Measurements from ENCODE around the gene AMOT.

AMOT gene

GRCh38 chrX:112800971-112801775 lies 39.5 kb downstream of the AMOT start:
- DNase-seq = no peak

- DNase-seq = no peak
Measured at GRCh38 chrX:112799425-112799824, 41.2 kb downstream of the AMOT start.

- no peak for DNase-seq
Measured at GRCh38 chrX:112798736-112799135, 41.9 kb downstream of the AMOT start.

- no peak for DNase-seq
Measured at GRCh38 chrX:112789931-112790330, 50.7 kb downstream of the AMOT start.

GRCh38 chrX:112786076-112786475 lies 54.6 kb downstream of the AMOT start:
- no peak for DNase-seq

- DNase-seq = no peak
Measured at GRCh38 chrX:112785344-112785743, 55.3 kb downstream of the AMOT start.

- DNase-seq = no peak
Measured at GRCh38 chrX:112784692-112785091, 55.9 kb downstream of the AMOT start.

GRCh38 chrX:112779139-112779538 lies 61.5 kb downstream of the AMOT start:
- no peak for DNase-seq

- DNase-seq = no peak
Measured at GRCh38 chrX:112774651-112775293, 65.9 kb downstream of the AMOT start.

- no peak for DNase-seq
Measured at GRCh38 chrX:112774142-112774541, 66.5 kb downstream of the AMOT start.

GRCh38 chrX:112769034-112769433 lies 71.6 kb downstream of the AMOT start:
- DNase-seq = no peak

GRCh38 chrX:112768563-112768962 lies 72.1 kb downstream of the AMOT start:
- no peak for DNase-seq

- no peak for DNase-seq
Measured at GRCh38 chrX:112766774-112767173, 73.9 kb downstream of the AMOT start.

GRCh38 chrX:112761242-112762207 lies 79.1 kb downstream of the AMOT start:
- no peak for DNase-seq

- DNase-seq = no peak
Measured at GRCh38 chrX:112760697-112761096, 79.9 kb downstream of the AMOT start.

- no peak for DNase-seq
Measured at GRCh38 chrX:112759966-112760365, 80.7 kb downstream of the AMOT start.

GRCh38 chrX:112759512-112759911 lies 81.1 kb downstream of the AMOT start:
- no peak for DNase-seq

GRCh38 chrX:112757946-112758345 lies 82.7 kb downstream of the AMOT start:
- no peak for DNase-seq

GRCh38 chrX:112753116-112753515 lies 87.5 kb downstream of the AMOT start:
- no peak for DNase-seq

- no peak for DNase-seq
Measured at GRCh38 chrX:112751076-112751475, 89.6 kb downstream of the AMOT start.

- DNase-seq = no peak
Measured at GRCh38 chrX:112746812-112747595, 93.6 kb downstream of the AMOT start.

- DNase-seq = no peak
Measured at GRCh38 chrX:112738347-112739033, 102.1 kb downstream of the AMOT start.

Measured in NCI-H510A treated with DMSO at 0.1 percent for 48 hours (cell line).